ENCODE data around the gene DGAT2. TPM values are rescaled to one million over a fixed set of nuclear protein-coding genes. Genes with fewer than 3 reads are reported as not detected.

The DGAT2 gene, protein sequence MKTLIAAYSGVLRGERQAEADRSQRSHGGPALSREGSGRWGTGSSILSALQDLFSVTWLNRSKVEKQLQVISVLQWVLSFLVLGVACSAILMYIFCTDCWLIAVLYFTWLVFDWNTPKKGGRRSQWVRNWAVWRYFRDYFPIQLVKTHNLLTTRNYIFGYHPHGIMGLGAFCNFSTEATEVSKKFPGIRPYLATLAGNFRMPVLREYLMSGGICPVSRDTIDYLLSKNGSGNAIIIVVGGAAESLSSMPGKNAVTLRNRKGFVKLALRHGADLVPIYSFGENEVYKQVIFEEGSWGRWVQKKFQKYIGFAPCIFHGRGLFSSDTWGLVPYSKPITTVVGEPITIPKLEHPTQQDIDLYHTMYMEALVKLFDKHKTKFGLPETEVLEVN
- 0.43 and 2.0 TPM in 2 replicates for total RNA-seq

GRCh38 chr11:75768112-75768908 lies at the start of gene DGAT2:
Gene DGAT2 (plus strand): TSS chr11:75768778. CDS start chr11:75768992, 214 bp downstream.

GRCh38 chr11:75814677-75815344 lies 46.2 kb downstream of the DGAT2 start, which contains the start of gene UVRAG:
Gene UVRAG (plus strand): TSS chr11:75815210. CDS start chr11:75815408, 198 bp downstream.

Small RNA genes within 50 kb of the gene (small RNA-seq; reads per million reads assigned to genes)
- gene RF00019 (ENCODE audit: low replicate concordance), result not detected
- gene RN7SL786P (ENCODE audit: low replicate concordance), result not detected

Other genes with a start within 250 kb of the DGAT2 start
- gene GDPD5, start 242.8 kb upstream of the DGAT2 start, total RNA-seq, result 1.6 and 4.6 TPM in 2 replicates
- gene SERPINH1, start 206.5 kb upstream of the DGAT2 start, total RNA-seq, result 1,267 and 2,282 TPM in 2 replicates
- gene MAP6, start 99.7 kb upstream of the DGAT2 start, total RNA-seq, result 0.57 and 2.4 TPM in 2 replicates
- gene MOGAT2, start 50.9 kb upstream of the DGAT2 start, total RNA-seq, result not detected in 2 replicates
- 20.1 and 20.6 TPM in 2 replicates for gene UVRAG, start 46.4 kb downstream of the DGAT2 start, total RNA-seq